A673 (cell line): ENCODE data around the gene CR1. TPM values are rescaled to one million over a fixed set of nuclear protein-coding genes. Genes with fewer than 3 reads are reported as not detected.
"Not testable (repeated sequence)": the region's sequence is repeated elsewhere in the genome, so short reads cannot be mapped to it uniquely, and the experiment has no call there.

Experiments used
- BruUV-seq: library from RNA; stranded (reverse); fragments of 400-500 nt; replicated peaks from 2 replicates; lab custom pipeline; 2021; lab: Mats Ljungman, UMichigan
- CTCF ChIA-PET: fragments of 300-600 bp; sonication (Branson Sonifier 250); formaldehyde crosslinking; loops from one replicate; lab custom pipeline; 2022; ENCODE audit warnings: antibody characterized with exemption; lab: Charles Lee
- POLR2A ChIA-PET: fragments of 300-600 bp; sonication (Branson Sonifier 250); formaldehyde crosslinking; loops from one replicate; lab custom pipeline; 2022; ENCODE audit warnings: antibody characterized with exemption; ENCODE audit not compliant: low non-redundant PET; lab: Charles Lee
- DNase-seq: peaks from one replicate; pipeline ENCODE4 v3.0.0-alpha.2; 2015; ENCODE audit warnings: low spot score
- H3K27ac ChIP-seq: fragments of 200-600 bp; sonication (generic); 2 replicates; pipeline ENCODE4 v1.5.1; 2016; ENCODE audit warnings: mixed run types, low read depth, mild to moderate bottlenecking, mixed read lengths, antibody characterized with exemption, low read length; ENCODE audit not compliant: poor library complexity, severe bottlenecking
- H3K27me3 ChIP-seq: fragments of 200-600 bp; sonication (generic); replicated peaks from 2 replicates; pipeline ENCODE4 v1.6.1; 2017; ENCODE audit warnings: mixed run types, low read depth, mild to moderate bottlenecking, mixed read lengths, antibody characterized with exemption, low read length; ENCODE audit not compliant: insufficient read depth, poor library complexity
- H3K36me3 ChIP-seq: fragments of 200-600 bp; sonication (generic); 2 replicates; pipeline ENCODE4 v1.6.1; 2016; ENCODE audit warnings: mixed run types, mild to moderate bottlenecking, mixed read lengths, antibody characterized with exemption, low read length; ENCODE audit not compliant: insufficient read depth, poor library complexity, severe bottlenecking
- H3K4me1 ChIP-seq: fragments of 200-600 bp; sonication (generic); 2 replicates; pipeline ENCODE4 v1.6.1; 2017; ENCODE audit warnings: mixed run types, mild to moderate bottlenecking, mixed read lengths, antibody characterized with exemption, low read length; ENCODE audit not compliant: insufficient read depth, poor library complexity, severe bottlenecking
- H3K4me3 ChIP-seq: fragments of 200-600 bp; sonication (generic); 2 replicates; pipeline ENCODE4 v1.5.1; 2016; ENCODE audit warnings: low read depth, mixed run types, mild to moderate bottlenecking, mixed read lengths, low read length; ENCODE audit not compliant: poor library complexity, severe bottlenecking
- H3K9me3 ChIP-seq: fragments of 200-600 bp; sonication (generic); 2 replicates; pipeline ENCODE4 v1.6.1; 2016; ENCODE audit warnings: mixed run types, low read depth, mild to moderate bottlenecking, mixed read lengths, antibody characterized with exemption, low read length; ENCODE audit not compliant: poor library complexity, severe bottlenecking
- EZH2 ChIP-seq: fragments of 200-600 bp; sonication (generic); IDR thresholded peaks from 2 replicates; pipeline ENCODE4 v1.6.1; 2017; ENCODE audit warnings: borderline replicate concordance, low read depth, mild to moderate bottlenecking, mixed read lengths, antibody characterized with exemption, low read length; ENCODE audit not compliant: poor library complexity, severe bottlenecking
- intact Hi-C: fragments of 100-400 bp; cut with micrococcal nuclease; formaldehyde crosslinking; loops from one replicate; pipeline ENCODE4 v1.10.0; 2022; ENCODE audit not compliant: unreplicated experiment
- total RNA-seq: library from RNA; stranded (reverse); gene quantifications from 2 replicates; pipeline ENCODE4 v1.2.3, GENCODE V29; 2021
- TF ChIP-seq, protein P1 (sequence below): fragments of 300-800, 200-600 bp; sonication (generic); conservative IDR thresholded peaks from 2 replicates; pipeline ENCODE4 v1.5.1; 2017; ENCODE audit warnings: low read depth, mild to moderate bottlenecking, antibody characterized with exemption, low read length, moderate library complexity, mixed read lengths

CR1 gene
- total RNA-seq, 1 experiment from 2014 or later: not detected

DNA sequence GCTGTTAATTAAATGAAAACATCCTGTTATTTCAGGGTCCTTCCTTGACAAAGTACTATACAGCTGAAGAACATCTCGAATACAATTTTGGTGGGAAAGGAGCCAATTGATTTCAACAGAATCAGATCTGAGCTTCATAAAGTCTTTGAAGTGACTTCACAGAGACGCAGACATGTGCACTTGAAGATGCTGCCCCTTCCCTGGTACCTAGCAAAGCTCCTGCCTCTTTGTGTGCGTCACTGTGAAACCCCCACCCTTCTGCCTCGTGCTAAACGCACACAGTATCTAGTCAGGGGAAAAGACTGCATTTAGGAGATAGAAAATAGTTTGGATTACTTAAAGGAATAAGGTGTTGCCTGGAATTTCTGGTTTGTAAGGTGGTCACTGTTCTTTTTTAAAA lies 143.4 kb downstream of the CR1 start:
- H3K4me3 ChIP-seq, BruUV-seq, DNase-seq, H3K27ac ChIP-seq, H3K9me3 ChIP-seq, POLR2A ChIA-PET, CTCF ChIA-PET, H3K4me1 ChIP-seq, intact Hi-C loops, H3K36me3 ChIP-seq: not testable (repeated sequence)
- peaks cover 22% of the 10 kb centered on the region for H3K27me3 ChIP-seq

DNA sequence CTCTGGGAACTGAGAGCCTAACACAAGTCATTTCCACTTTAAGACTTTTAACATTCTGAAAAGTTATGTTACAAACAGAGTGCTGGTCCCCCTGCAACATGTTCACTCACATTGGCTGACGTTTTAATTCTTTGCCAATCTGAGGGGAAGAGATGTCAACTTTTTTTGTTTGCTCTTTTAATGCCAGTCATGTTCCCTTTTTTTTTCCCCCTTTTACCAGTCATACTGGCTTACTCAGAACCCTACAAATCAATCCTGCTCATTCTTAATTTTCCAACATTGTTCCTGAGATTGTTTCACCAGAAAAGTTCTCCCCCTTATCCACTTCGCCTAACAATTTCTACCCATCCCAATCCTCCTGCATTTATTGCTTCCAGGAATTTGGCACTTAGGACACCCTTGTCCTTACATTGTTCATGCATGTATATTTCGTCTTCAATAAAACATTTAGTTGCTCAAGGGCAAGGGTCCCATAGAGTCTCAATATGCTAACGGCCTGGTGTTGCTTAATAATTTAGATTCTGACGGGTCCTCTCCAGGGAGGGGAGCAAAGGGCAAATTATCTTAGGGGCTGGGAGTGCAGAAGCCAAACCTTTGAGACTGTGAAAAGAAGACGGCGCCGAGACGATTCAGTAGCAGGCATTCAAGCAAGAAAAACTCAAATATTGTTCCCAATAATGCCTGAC lies 148.4 kb downstream of the CR1 start:
- CTCF ChIA-PET: no interaction called here
- no peak overlapping the region for H3K4me3 ChIP-seq

DNA sequence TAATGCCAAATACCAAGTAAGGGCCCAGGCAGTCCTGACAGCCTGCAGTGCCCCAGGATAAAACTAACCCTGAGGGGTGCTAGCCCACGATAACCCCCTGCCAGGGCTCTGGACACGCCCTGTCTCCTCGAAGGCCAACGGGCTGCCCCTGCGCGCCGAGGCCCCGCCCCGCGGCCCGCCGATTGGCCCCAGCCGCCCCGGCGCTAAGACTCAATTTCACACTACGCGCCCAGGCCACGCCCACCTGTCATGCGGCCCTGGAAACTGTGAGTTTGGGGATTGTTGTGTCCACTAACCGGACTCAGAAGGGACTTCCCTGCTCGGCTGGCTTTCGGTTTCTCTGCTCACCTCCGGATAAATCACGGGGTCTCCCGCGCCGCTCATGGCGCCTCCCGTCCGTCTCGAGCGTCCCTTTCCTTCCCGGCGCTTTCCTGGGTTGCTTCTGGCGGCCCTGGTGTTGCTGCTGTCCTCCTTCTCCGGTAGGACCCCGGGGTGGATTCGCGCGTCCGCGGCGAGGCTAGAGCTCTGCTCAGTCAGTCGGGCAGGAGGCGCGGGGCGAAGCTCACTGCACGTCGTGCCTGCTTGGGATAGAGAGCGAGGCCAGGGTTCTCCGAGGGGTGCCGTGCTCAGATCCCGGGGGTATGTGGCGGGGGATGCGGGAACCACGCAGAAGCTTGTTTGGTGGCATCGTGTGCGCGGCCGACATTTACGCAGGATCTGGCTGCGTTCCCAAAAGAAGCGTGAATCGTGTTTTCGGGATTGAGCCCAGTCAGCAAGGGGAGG lies 149.1 kb downstream of the CR1 start, which contains the start of gene CR1L:
TSS of gene CR1L (plus strand) at position 282 of the 783 bp plus-strand sequence. CDS start at position 383, 101 bp downstream.
- no peak for TF ChIP-seq EZH2
- TF ChIP-seq, protein P1, sequence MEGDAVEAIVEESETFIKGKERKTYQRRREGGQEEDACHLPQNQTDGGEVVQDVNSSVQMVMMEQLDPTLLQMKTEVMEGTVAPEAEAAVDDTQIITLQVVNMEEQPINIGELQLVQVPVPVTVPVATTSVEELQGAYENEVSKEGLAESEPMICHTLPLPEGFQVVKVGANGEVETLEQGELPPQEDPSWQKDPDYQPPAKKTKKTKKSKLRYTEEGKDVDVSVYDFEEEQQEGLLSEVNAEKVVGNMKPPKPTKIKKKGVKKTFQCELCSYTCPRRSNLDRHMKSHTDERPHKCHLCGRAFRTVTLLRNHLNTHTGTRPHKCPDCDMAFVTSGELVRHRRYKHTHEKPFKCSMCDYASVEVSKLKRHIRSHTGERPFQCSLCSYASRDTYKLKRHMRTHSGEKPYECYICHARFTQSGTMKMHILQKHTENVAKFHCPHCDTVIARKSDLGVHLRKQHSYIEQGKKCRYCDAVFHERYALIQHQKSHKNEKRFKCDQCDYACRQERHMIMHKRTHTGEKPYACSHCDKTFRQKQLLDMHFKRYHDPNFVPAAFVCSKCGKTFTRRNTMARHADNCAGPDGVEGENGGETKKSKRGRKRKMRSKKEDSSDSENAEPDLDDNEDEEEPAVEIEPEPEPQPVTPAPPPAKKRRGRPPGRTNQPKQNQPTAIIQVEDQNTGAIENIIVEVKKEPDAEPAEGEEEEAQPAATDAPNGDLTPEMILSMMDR: no peak
- peak within 1 kb of the TSS; percentile 43 for H3K4me3 ChIP-seq
- no peaks in the 10 kb centered on the region for H3K36me3 ChIP-seq
- ChIA-PET CTCF (no interaction called here), POLR2A (no interaction called here)
- H3K27ac ChIP-seq: no peak within 1 kb of the TSS
- no TSS peak for BruUV-seq
- no peaks in the 10 kb centered on the region for H3K9me3 ChIP-seq
- peak; percentile 71 for DNase-seq
- H3K4me1 ChIP-seq: no peaks in the 10 kb centered on the region
- H3K27me3 ChIP-seq: peaks cover 52% of the 10 kb centered on the region
- intact Hi-C loops: no loop called here

More for the DNA sequence above, 148.4 kb downstream of the CR1 start:
- H3K27me3 ChIP-seq: peaks cover 47% of the 10 kb centered on the region
- H3K27ac ChIP-seq: no peak overlapping the region
- no peaks in the 10 kb centered on the region for H3K4me1 ChIP-seq
- no peaks in the 10 kb centered on the region for H3K36me3 ChIP-seq
- no peaks in the 10 kb centered on the region for H3K9me3 ChIP-seq
- no TSS peak for BruUV-seq
- DNase-seq: no peak
- TF ChIP-seq, protein P1: no peak
- TF ChIP-seq EZH2: no peak
- intact Hi-C loops: no loop called here
- POLR2A ChIA-PET: no interaction called here
